Measurements from ENCODE around the gene WWOX.

- no peak for TF ChIP-seq CTCF (IDR thresholded peaks at IDR 0.05; ENCODE audit: low read length)
- TF ChIP-seq EZH2phosphoT487 (IDR thresholded peaks at IDR 0.05; ENCODE audit: low read length), result no peak
- TF ChIP-seq EZH2 (optimal IDR thresholded peaks at IDR 0.05; ENCODE audit: low read depth, low read length), result no peak
Observed at GRCh38 chr16:78562111-78562510, 462.7 kb downstream of the WWOX start.

All from MM.1S (cell line).